ENCODE data around the gene GBP3.

- TF ChIP-seq RAD21 (IDR thresholded peaks at IDR 0.05) (no peak), ZBTB33 (IDR thresholded peaks at IDR 0.05) (no peak), CTCF (IDR thresholded peaks at IDR 0.05; ENCODE audit: low read depth, low read length, missing input control) (no peak), JUND (IDR thresholded peaks at IDR 0.05) (no peak), TAF1 (conservative IDR thresholded peaks at IDR 0.05) (no peak), NR2F2 (IDR thresholded peaks at IDR 0.05) (no peak), REST (IDR thresholded peaks at IDR 0.05) (no peak), FOXA1 (IDR thresholded peaks at IDR 0.05) (no peak), YY1 (IDR thresholded peaks at IDR 0.05) (no peak), MAX (IDR thresholded peaks at IDR 0.05) (no peak), GABPA (IDR thresholded peaks at IDR 0.05 in 1 of 2, conservative IDR thresholded peaks at IDR 0.05 in 1 of 2) (no peak), SP1 (IDR thresholded peaks at IDR 0.05) (no peak), EGR1 (IDR thresholded peaks at IDR 0.05; ENCODE audit: low read depth in 2 of 2) (no peak), HNF4A (conservative IDR thresholded peaks at IDR 0.05) (no peak)
Measured at GRCh38 chr1:89064632-89065031, 42.0 kb upstream of the GBP3 start.
